ENCODE results near the gene PRRC1. TPM values are rescaled to one million over a fixed set of nuclear protein-coding genes. Genes with fewer than 3 reads are reported as not detected.

Gene PRRC1
- total and polyA plus RNA-seq, 4 donors, result 19.6 to 44.1 (median 25.6) TPM

- WGBS, result 59% methylated on average over 2 of the region's 2 CpGs
- H3K9ac ChIP-seq (ENCODE audit: low read depth in 1 of 2, low read length in 2 of 2), result no peak overlapping the region
- H3K9me3 ChIP-seq (ENCODE audit: control insufficient read depth in 4 of 4, low read length in 3 of 4), result no peaks in the 10 kb centered on the region
- no peaks in the 10 kb centered on the region for H3K4me1 ChIP-seq (ENCODE audit: control insufficient read depth in 4 of 4, insufficient read depth in 4 of 4, low read length in 3 of 4)
- H3K27ac ChIP-seq (ENCODE audit: low read depth in 1 of 2, low read length in 2 of 2), result no peak overlapping the region
- H3K4me3 ChIP-seq (ENCODE audit: low read depth in 1 of 3, low read length in 3 of 3), result no peak overlapping the region
- no peak for DNase-seq (ENCODE audit: low spot score)
- no peaks in the 10 kb centered on the region for H3K27me3 ChIP-seq (ENCODE audit: control insufficient read depth in 4 of 4, insufficient read depth in 4 of 4, low read length in 3 of 4)
- no peaks in the 10 kb centered on the region for H3K36me3 ChIP-seq (ENCODE audit: control insufficient read depth in 4 of 4, insufficient read depth in 3 of 4, low read depth in 1 of 4, low read length in 3 of 4)
- no peak for TF ChIP-seq NR2F2 (IDR thresholded peaks at IDR 0.05)
- TF ChIP-seq RAD21 (IDR thresholded peaks at IDR 0.05), result no peak
- no peak for TF ChIP-seq MAX (IDR thresholded peaks at IDR 0.05)
- no peak for TF ChIP-seq TAF1 (conservative IDR thresholded peaks at IDR 0.05)
- TF ChIP-seq FOXA2 (IDR thresholded peaks at IDR 0.05), result no peak
- no peak for TF ChIP-seq RXRA (IDR thresholded peaks at IDR 0.05)
- TF ChIP-seq HNF4G (IDR thresholded peaks at IDR 0.05), result no peak
- TF ChIP-seq REST (IDR thresholded peaks at IDR 0.05), result no peak
- TF ChIP-seq HNF4A (conservative IDR thresholded peaks at IDR 0.05), result no peak
- TF ChIP-seq EGR1 (IDR thresholded peaks at IDR 0.05; ENCODE audit: low read depth in 2 of 2), result no peak
- no peak for TF ChIP-seq ZBTB33 (IDR thresholded peaks at IDR 0.05)
- TF ChIP-seq ATF3 (IDR thresholded peaks at IDR 0.05), result no peak
- no peak for TF ChIP-seq SP1 (IDR thresholded peaks at IDR 0.05)
- TF ChIP-seq GABPA (IDR thresholded peaks at IDR 0.05 in 1 of 2, conservative IDR thresholded peaks at IDR 0.05 in 1 of 2), result no peak
- no peak for TF ChIP-seq FOXA1 (IDR thresholded peaks at IDR 0.05)
- no peak for TF ChIP-seq JUND (IDR thresholded peaks at IDR 0.05)
Measured at GRCh38 chr5:127508644-127509373, 8.6 kb upstream of the PRRC1 start.

GRCh38 chr5:127513408-127513970 lies 4.0 kb upstream of the PRRC1 start:
- H3K9ac ChIP-seq (ENCODE audit: low read depth in 1 of 2, low read length in 2 of 2), result no peak overlapping the region
- no peaks in the 10 kb centered on the region for H3K27me3 ChIP-seq (ENCODE audit: control insufficient read depth in 4 of 4, insufficient read depth in 4 of 4, low read length in 3 of 4)
- H3K27ac ChIP-seq (ENCODE audit: low read depth in 1 of 2, low read length in 2 of 2), result no peak overlapping the region
- no peak overlapping the region for H3K4me3 ChIP-seq (ENCODE audit: low read depth in 1 of 3, low read length in 3 of 3)
- WGBS, result 51% methylated on average over 3 of the region's 3 CpGs
- TF ChIP-seq RXRA (IDR thresholded peaks at IDR 0.05) (no peak), EGR1 (IDR thresholded peaks at IDR 0.05; ENCODE audit: low read depth in 2 of 2) (no peak), SP1 (IDR thresholded peaks at IDR 0.05) (no peak), NR2F2 (IDR thresholded peaks at IDR 0.05) (no peak), ZBTB33 (IDR thresholded peaks at IDR 0.05) (no peak), RAD21 (IDR thresholded peaks at IDR 0.05) (no peak), MAX (IDR thresholded peaks at IDR 0.05) (no peak)
- H3K4me1 ChIP-seq (ENCODE audit: control insufficient read depth in 4 of 4, insufficient read depth in 4 of 4, low read length in 3 of 4), result peaks cover 0 to 9% (median 3%) of the 10 kb centered on the region in 4 donors
- no peaks in the 10 kb centered on the region for H3K36me3 ChIP-seq (ENCODE audit: control insufficient read depth in 4 of 4, insufficient read depth in 3 of 4, low read depth in 1 of 4, low read length in 3 of 4)
- DNase-seq (ENCODE audit: low spot score), result no peak
- no peaks in the 10 kb centered on the region for H3K9me3 ChIP-seq (ENCODE audit: control insufficient read depth in 4 of 4, low read length in 3 of 4)

Data from liver (tissue), 9 donors.